KMS-11 (cell line): ENCODE measurements around the gene FADS6.

ENCODE experiments used
- H2AFZ ChIP-seq: fragments of 200-600 bp; sonication (generic); 2 replicates; pipeline ENCODE4 v1.6.1; 2016; ENCODE audit warnings: antibody characterized with exemption, mixed run types, low read depth
- H3K27ac ChIP-seq: fragments of 200-600 bp; sonication (generic); 2 replicates; pipeline ENCODE4 v1.6.1; 2016; ENCODE audit warnings: mild to moderate bottlenecking, mixed run types
- H3K27me3 ChIP-seq: fragments of 200-600 bp; sonication (generic); 2 replicates; pipeline ENCODE4 v1.6.1; 2017; ENCODE audit warnings: mild to moderate bottlenecking, low read depth, mixed run types, moderate library complexity; ENCODE audit not compliant: insufficient read depth
- H3K36me3 ChIP-seq: fragments of 200-600 bp; sonication (generic); 2 replicates; pipeline ENCODE4 v1.6.1; 2017; ENCODE audit warnings: mild to moderate bottlenecking, mixed run types; ENCODE audit not compliant: insufficient read depth
- H3K4me1 ChIP-seq: fragments of 200-600 bp; sonication (generic); 2 replicates; pipeline ENCODE4 v1.6.1; 2016; ENCODE audit warnings: mild to moderate bottlenecking, low read depth, mixed run types; ENCODE audit not compliant: poor library complexity, severe bottlenecking
- H3K4me2 ChIP-seq: fragments of 200-600 bp; sonication (generic); 2 replicates; pipeline ENCODE4 v1.7.0; 2016; ENCODE audit warnings: mild to moderate bottlenecking, mixed run types
- H3K4me3 ChIP-seq: fragments of 200-600 bp; sonication (generic); IDR thresholded peaks from 2 replicates; pipeline ENCODE4 v1.6.1; 2017; ENCODE audit warnings: low read depth, low read length, mixed read lengths; ENCODE audit not compliant: insufficient read depth
- H3K79me2 ChIP-seq: fragments of 200-600 bp; sonication (generic); 2 replicates; pipeline ENCODE4 v1.6.1; 2016; ENCODE audit warnings: low read depth, mixed run types; ENCODE audit not compliant: insufficient read depth
- H3K9ac ChIP-seq: fragments of 200-600 bp; sonication (generic); 2 replicates; pipeline ENCODE4 v1.6.1; 2016; ENCODE audit warnings: mild to moderate bottlenecking, mixed run types
- H4K20me1 ChIP-seq: fragments of 200-600 bp; sonication (generic); 2 replicates; pipeline ENCODE4 v1.6.1; 2016; ENCODE audit warnings: mild to moderate bottlenecking, mixed run types; ENCODE audit not compliant: insufficient read depth
- TF ChIP-seq, protein P1 (sequence below): fragments of 200-600 bp; sonication (generic); conservative IDR thresholded peaks from 2 replicates; pipeline ENCODE4 v1.6.1; 2017; ENCODE audit warnings: low read depth, mild to moderate bottlenecking, antibody characterized with exemption, low read length, moderate library complexity, mixed read lengths

FADS6 gene

GRCh38 chr17:74877592-74878548, 15.6 kb downstream of the FADS6 start:
- Histone ChIP-seq H3K79me2 (no peaks in the 10 kb centered on the region), H3K27me3 (peaks cover 35% of the 10 kb centered on the region), H3K4me2 (no peak overlapping the region), H2AFZ (no peak overlapping the region), H3K27ac (no peak overlapping the region), H3K4me1 (peaks cover 9% of the 10 kb centered on the region), H3K4me3 (no peak overlapping the region), H3K9ac (no peak overlapping the region), H4K20me1 (no peaks in the 10 kb centered on the region), H3K36me3 (no peaks in the 10 kb centered on the region)
- TF ChIP-seq, protein P1, sequence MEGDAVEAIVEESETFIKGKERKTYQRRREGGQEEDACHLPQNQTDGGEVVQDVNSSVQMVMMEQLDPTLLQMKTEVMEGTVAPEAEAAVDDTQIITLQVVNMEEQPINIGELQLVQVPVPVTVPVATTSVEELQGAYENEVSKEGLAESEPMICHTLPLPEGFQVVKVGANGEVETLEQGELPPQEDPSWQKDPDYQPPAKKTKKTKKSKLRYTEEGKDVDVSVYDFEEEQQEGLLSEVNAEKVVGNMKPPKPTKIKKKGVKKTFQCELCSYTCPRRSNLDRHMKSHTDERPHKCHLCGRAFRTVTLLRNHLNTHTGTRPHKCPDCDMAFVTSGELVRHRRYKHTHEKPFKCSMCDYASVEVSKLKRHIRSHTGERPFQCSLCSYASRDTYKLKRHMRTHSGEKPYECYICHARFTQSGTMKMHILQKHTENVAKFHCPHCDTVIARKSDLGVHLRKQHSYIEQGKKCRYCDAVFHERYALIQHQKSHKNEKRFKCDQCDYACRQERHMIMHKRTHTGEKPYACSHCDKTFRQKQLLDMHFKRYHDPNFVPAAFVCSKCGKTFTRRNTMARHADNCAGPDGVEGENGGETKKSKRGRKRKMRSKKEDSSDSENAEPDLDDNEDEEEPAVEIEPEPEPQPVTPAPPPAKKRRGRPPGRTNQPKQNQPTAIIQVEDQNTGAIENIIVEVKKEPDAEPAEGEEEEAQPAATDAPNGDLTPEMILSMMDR = no peak

DNA sequence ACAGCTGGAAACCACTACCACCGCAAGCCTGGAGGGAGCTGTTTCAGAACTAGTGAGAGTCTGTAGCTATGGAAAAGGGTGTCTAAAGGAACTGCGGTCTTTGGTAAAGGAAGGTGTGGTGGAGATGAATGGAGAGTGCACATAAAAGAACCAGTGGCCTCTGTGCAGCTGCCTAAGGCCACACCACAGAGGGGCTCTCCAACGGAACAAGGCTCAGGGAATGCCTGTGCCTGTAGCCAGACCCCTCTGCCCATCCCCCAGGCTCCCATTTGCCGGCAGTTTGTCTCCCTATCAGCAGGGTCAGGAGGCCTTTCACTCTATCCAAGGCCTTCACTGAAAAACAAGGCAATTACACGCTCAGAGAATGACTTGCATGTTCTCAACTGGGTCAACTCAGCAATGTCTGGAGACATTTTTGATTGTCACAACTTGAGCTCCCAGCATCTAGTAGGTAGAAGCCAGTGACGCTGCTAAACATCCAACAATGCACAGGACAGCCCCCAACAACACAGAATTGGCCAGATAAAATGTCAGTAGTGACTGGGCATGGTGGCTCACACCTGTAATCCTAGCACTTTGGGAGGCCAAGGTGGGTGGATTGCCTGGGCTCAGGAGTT, 17.3 kb downstream of the FADS6 start:
- peaks cover 16% of the 10 kb centered on the region for H3K4me1 ChIP-seq
- H2AFZ ChIP-seq = no peak overlapping the region
- H3K4me2 ChIP-seq = no peak overlapping the region
- no peaks in the 10 kb centered on the region for H3K79me2 ChIP-seq
- H3K27ac ChIP-seq = no peak overlapping the region
- no peak overlapping the region for H3K9ac ChIP-seq
- no peak overlapping the region for H3K4me3 ChIP-seq
- TF ChIP-seq, protein P1 = no peak
- peaks cover 17% of the 10 kb centered on the region for H3K27me3 ChIP-seq
- H4K20me1 ChIP-seq = no peaks in the 10 kb centered on the region
- no peaks in the 10 kb centered on the region for H3K36me3 ChIP-seq

DNA sequence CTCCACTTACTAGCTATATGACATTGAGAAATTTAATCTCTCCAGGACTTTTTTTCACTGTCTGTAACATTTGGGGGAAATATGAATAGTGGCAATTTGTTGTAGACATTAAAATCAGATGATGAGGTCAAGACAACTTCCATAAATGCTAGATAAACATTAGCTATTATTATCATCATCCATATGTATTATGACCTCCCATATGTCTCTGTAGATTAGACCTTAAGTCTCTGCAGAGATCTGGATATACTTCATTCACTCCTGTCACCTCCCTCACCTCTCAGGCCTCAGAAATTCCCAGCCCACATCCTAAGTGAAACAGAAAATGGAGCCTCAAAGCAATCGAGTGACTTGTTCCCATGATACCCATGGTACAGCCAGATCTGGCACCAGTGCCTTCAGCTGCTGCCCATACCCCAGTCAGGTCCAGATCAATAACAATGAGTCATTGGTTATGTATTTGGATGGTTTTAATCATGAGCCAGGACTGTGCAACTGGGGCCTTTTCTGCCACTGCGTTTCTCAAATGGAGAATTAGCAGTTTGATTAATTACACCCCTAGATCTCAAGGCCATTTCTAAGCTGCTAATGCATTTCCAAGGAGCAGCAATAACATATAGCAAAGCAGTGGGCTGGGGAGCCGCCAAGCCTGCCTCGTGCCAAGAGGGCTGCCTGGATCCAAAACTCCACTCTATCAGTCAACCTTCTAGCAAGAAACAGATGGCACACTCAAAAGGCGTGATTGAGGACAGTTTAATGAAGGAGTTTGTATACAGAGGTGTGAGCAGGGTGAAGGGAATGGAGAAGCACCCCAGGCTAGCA, 18.1 kb downstream of the FADS6 start:
- Histone ChIP-seq H3K4me3 (no peak overlapping the region), H3K4me1 (peaks cover 16% of the 10 kb centered on the region), H4K20me1 (no peaks in the 10 kb centered on the region), H3K27me3 (peaks cover 10% of the 10 kb centered on the region), H3K27ac (no peak overlapping the region), H2AFZ (no peak overlapping the region), H3K9ac (no peak overlapping the region), H3K36me3 (no peaks in the 10 kb centered on the region), H3K4me2 (no peak overlapping the region), H3K79me2 (no peaks in the 10 kb centered on the region)
- TF ChIP-seq, protein P1 = no peak

DNA sequence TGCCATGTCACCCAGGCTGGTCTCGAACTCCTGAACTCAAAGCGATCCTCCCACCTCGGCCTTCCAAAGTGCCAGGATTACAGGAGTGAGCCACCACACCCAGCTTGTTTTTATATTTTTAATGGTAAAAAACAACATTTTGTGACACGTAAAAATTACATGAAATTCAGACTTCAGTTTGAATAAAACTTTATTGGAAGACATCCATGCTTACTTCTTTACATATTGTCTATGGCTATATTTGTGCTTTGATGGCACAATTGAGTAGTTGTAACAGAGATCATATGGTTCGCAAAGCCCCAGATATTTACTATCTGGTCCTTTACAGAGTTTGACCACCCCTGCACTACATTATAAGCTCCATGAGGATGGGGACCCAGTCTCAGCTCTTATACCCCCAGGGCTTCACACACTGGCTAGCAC, 18.8 kb downstream of the FADS6 start:
- Histone ChIP-seq H3K4me3 (no peak overlapping the region), H3K79me2 (no peaks in the 10 kb centered on the region), H3K27me3 (peaks cover 5% of the 10 kb centered on the region), H3K27ac (no peak overlapping the region), H3K9ac (no peak overlapping the region), H3K4me1 (peaks cover 16% of the 10 kb centered on the region), H4K20me1 (no peaks in the 10 kb centered on the region), H2AFZ (no peak overlapping the region), H3K4me2 (no peak overlapping the region), H3K36me3 (no peaks in the 10 kb centered on the region)
- TF ChIP-seq, protein P1 = no peak
